Measurements from ENCODE around the gene TFR2.
A peak's percentile ranks its signal among the peaks of the same experiment; 100 is the strongest.

Gene TFR2

GRCh38 chr7:100604028-100604975, 37.0 kb downstream of the TFR2 start:
- Histone ChIP-seq H3K27me3 (ENCODE audit: low read depth, low read length) (no peaks in the 10 kb centered on the region), H3K4me1 (ENCODE audit: control insufficient read depth in 1 of 2, insufficient read depth in 2 of 2, low read length in 2 of 2) (peaks cover 0 to 28% of the 10 kb centered on the region in 2 donors), H3K36me3 (ENCODE audit: control insufficient read depth in 1 of 2, insufficient read depth in 2 of 2, low read length in 2 of 2) (no peaks in the 10 kb centered on the region), H3K9me3 (ENCODE audit: control insufficient read depth in 1 of 2, low read length in 2 of 2) (no peaks in the 10 kb centered on the region), H3K4me3 (ENCODE audit: low read depth in 1 of 2, low read length in 2 of 2) (peak overlapping the region; percentile 53 to 85), H3K27ac (ENCODE audit: low read length) (no peak overlapping the region)

GRCh38 chr7:100603726-100604027, 37.7 kb downstream of the TFR2 start:
- Histone ChIP-seq H3K9me3 (ENCODE audit: control insufficient read depth in 1 of 2, low read length in 2 of 2) (no peaks in the 10 kb centered on the region), H3K4me1 (ENCODE audit: control insufficient read depth in 1 of 2, insufficient read depth in 2 of 2, low read length in 2 of 2) (peaks cover 0 to 28% of the 10 kb centered on the region in 2 donors), H3K4me3 (ENCODE audit: low read depth in 1 of 2, low read length in 2 of 2) (peak overlapping the region; percentile 48 to 60), H3K27me3 (ENCODE audit: low read depth, low read length) (no peaks in the 10 kb centered on the region), H3K27ac (ENCODE audit: low read length) (no peak overlapping the region), H3K36me3 (ENCODE audit: control insufficient read depth in 1 of 2, insufficient read depth in 2 of 2, low read length in 2 of 2) (no peaks in the 10 kb centered on the region)

GRCh38 chr7:100602889-100603725, 38.2 kb downstream of the TFR2 start:
- no peaks in the 10 kb centered on the region for H3K36me3 ChIP-seq (ENCODE audit: control insufficient read depth in 1 of 2, insufficient read depth in 2 of 2, low read length in 2 of 2)
- peak overlapping the region; percentile 48 to 60 for H3K4me3 ChIP-seq (ENCODE audit: low read depth in 1 of 2, low read length in 2 of 2)
- no peaks in the 10 kb centered on the region for H3K9me3 ChIP-seq (ENCODE audit: control insufficient read depth in 1 of 2, low read length in 2 of 2)
- no peak overlapping the region for H3K27ac ChIP-seq (ENCODE audit: low read length)
- no peaks in the 10 kb centered on the region for H3K27me3 ChIP-seq (ENCODE audit: low read depth, low read length)
- peaks cover 0 to 28% of the 10 kb centered on the region in 2 donors for H3K4me1 ChIP-seq (ENCODE audit: control insufficient read depth in 1 of 2, insufficient read depth in 2 of 2, low read length in 2 of 2)

GRCh38 chr7:100600730-100601038, 40.7 kb downstream of the TFR2 start:
- Histone ChIP-seq H3K36me3 (ENCODE audit: control insufficient read depth in 1 of 2, insufficient read depth in 2 of 2, low read length in 2 of 2) (no peaks in the 10 kb centered on the region), H3K27ac (ENCODE audit: low read length) (no peak overlapping the region)

GRCh38 chr7:100599911-100600729, 41.2 kb downstream of the TFR2 start:
- Histone ChIP-seq H3K27me3 (ENCODE audit: low read depth, low read length) (no peaks in the 10 kb centered on the region), H3K4me1 (ENCODE audit: control insufficient read depth in 1 of 2, insufficient read depth in 2 of 2, low read length in 2 of 2) (peaks cover 0 to 20% of the 10 kb centered on the region in 2 donors), H3K27ac (ENCODE audit: low read length) (no peak overlapping the region), H3K9me3 (ENCODE audit: control insufficient read depth in 1 of 2, low read length in 2 of 2) (no peaks in the 10 kb centered on the region), H3K4me3 (ENCODE audit: low read depth in 1 of 2, low read length in 2 of 2) (no peak overlapping the region), H3K36me3 (ENCODE audit: control insufficient read depth in 1 of 2, insufficient read depth in 2 of 2, low read length in 2 of 2) (no peaks in the 10 kb centered on the region)

More at GRCh38 chr7:100600730-100601038, 40.7 kb downstream of the TFR2 start:
- Histone ChIP-seq H3K4me3 (ENCODE audit: low read depth in 1 of 2, low read length in 2 of 2) (no peak overlapping the region), H3K4me1 (ENCODE audit: control insufficient read depth in 1 of 2, insufficient read depth in 2 of 2, low read length in 2 of 2) (peaks cover 0 to 25% of the 10 kb centered on the region in 2 donors), H3K9me3 (ENCODE audit: control insufficient read depth in 1 of 2, low read length in 2 of 2) (no peaks in the 10 kb centered on the region), H3K27me3 (ENCODE audit: low read depth, low read length) (no peaks in the 10 kb centered on the region)

GRCh38 chr7:100598425-100598824, 42.9 kb downstream of the TFR2 start:
- no peaks in the 10 kb centered on the region for H3K9me3 ChIP-seq (ENCODE audit: control insufficient read depth in 1 of 2, low read length in 2 of 2)
- peaks cover 0 to 12% of the 10 kb centered on the region in 2 donors for H3K4me1 ChIP-seq (ENCODE audit: control insufficient read depth in 1 of 2, insufficient read depth in 2 of 2, low read length in 2 of 2)
- no peak overlapping the region for H3K27ac ChIP-seq (ENCODE audit: low read length)
- no peaks in the 10 kb centered on the region for H3K27me3 ChIP-seq (ENCODE audit: low read depth, low read length)
- H3K36me3 ChIP-seq (ENCODE audit: control insufficient read depth in 1 of 2, insufficient read depth in 2 of 2, low read length in 2 of 2) = no peaks in the 10 kb centered on the region
- H3K4me3 ChIP-seq (ENCODE audit: low read depth in 1 of 2, low read length in 2 of 2) = no peak overlapping the region

GRCh38 chr7:100595188-100595587, 46.2 kb downstream of the TFR2 start:
- H3K36me3 ChIP-seq (ENCODE audit: control insufficient read depth in 1 of 2, insufficient read depth in 2 of 2, low read length in 2 of 2) = no peaks in the 10 kb centered on the region
- H3K4me3 ChIP-seq (ENCODE audit: low read depth in 1 of 2, low read length in 2 of 2) = no peak overlapping the region
- H3K9me3 ChIP-seq (ENCODE audit: control insufficient read depth in 1 of 2, low read length in 2 of 2) = no peaks in the 10 kb centered on the region
- H3K27me3 ChIP-seq (ENCODE audit: low read depth, low read length) = no peaks in the 10 kb centered on the region
- H3K27ac ChIP-seq (ENCODE audit: low read length) = no peak overlapping the region
- no peaks in the 10 kb centered on the region for H3K4me1 ChIP-seq (ENCODE audit: control insufficient read depth in 1 of 2, insufficient read depth in 2 of 2, low read length in 2 of 2)

GRCh38 chr7:100591596-100591995, 49.8 kb downstream of the TFR2 start:
- no peak overlapping the region for H3K27ac ChIP-seq (ENCODE audit: low read length)
- no peaks in the 10 kb centered on the region for H3K27me3 ChIP-seq (ENCODE audit: low read depth, low read length)
- H3K36me3 ChIP-seq (ENCODE audit: control insufficient read depth in 1 of 2, insufficient read depth in 2 of 2, low read length in 2 of 2) = no peaks in the 10 kb centered on the region
- H3K9me3 ChIP-seq (ENCODE audit: control insufficient read depth in 1 of 2, low read length in 2 of 2) = no peaks in the 10 kb centered on the region
- H3K4me3 ChIP-seq (ENCODE audit: low read depth in 1 of 2, low read length in 2 of 2) = no peak overlapping the region
- H3K4me1 ChIP-seq (ENCODE audit: control insufficient read depth in 1 of 2, insufficient read depth in 2 of 2, low read length in 2 of 2) = no peaks in the 10 kb centered on the region

GRCh38 chr7:100590077-100590737, 51.1 kb downstream of the TFR2 start:
- Histone ChIP-seq H3K36me3 (ENCODE audit: control insufficient read depth in 1 of 2, insufficient read depth in 2 of 2, low read length in 2 of 2) (no peaks in the 10 kb centered on the region), H3K27ac (ENCODE audit: low read length) (no peak overlapping the region), H3K27me3 (ENCODE audit: low read depth, low read length) (no peaks in the 10 kb centered on the region), H3K4me3 (ENCODE audit: low read depth in 1 of 2, low read length in 2 of 2) (no peak overlapping the region), H3K9me3 (ENCODE audit: control insufficient read depth in 1 of 2, low read length in 2 of 2) (no peaks in the 10 kb centered on the region), H3K4me1 (ENCODE audit: control insufficient read depth in 1 of 2, insufficient read depth in 2 of 2, low read length in 2 of 2) (peaks cover 0 to 3% of the 10 kb centered on the region in 2 donors)

- no peaks in the 10 kb centered on the region for H3K36me3 ChIP-seq (ENCODE audit: control insufficient read depth in 1 of 2, insufficient read depth in 2 of 2, low read length in 2 of 2)
- H3K27me3 ChIP-seq (ENCODE audit: low read depth, low read length) = no peaks in the 10 kb centered on the region
- H3K9me3 ChIP-seq (ENCODE audit: control insufficient read depth in 1 of 2, low read length in 2 of 2) = no peaks in the 10 kb centered on the region
- no peak overlapping the region for H3K27ac ChIP-seq (ENCODE audit: low read length)
- no peak overlapping the region for H3K4me3 ChIP-seq (ENCODE audit: low read depth in 1 of 2, low read length in 2 of 2)
- peaks cover 0 to 11% of the 10 kb centered on the region in 2 donors for H3K4me1 ChIP-seq (ENCODE audit: control insufficient read depth in 1 of 2, insufficient read depth in 2 of 2, low read length in 2 of 2)
Measured at GRCh38 chr7:100589341-100589947, 51.9 kb downstream of the TFR2 start.
